GM12891 (cell line): ENCODE measurements around the gene HACD1.

Experiments
- PAX5 ChIP-seq: IDR thresholded peaks from 2 replicates; pipeline ENCODE4 v1.6.1; 2011; ENCODE audit warnings: low read length, moderate library complexity, mild to moderate bottlenecking; ENCODE audit not compliant: insufficient read depth, severe bottlenecking
- POLR2A ChIP-seq: IDR thresholded peaks from 2 replicates; pipeline ENCODE4 v1.6.1; 2011; ENCODE audit warnings: low read depth, low read length, control low read depth
- POLR2AphosphoS5 ChIP-seq: IDR thresholded peaks from 2 replicates; pipeline ENCODE4 v1.6.1; 2011; ENCODE audit warnings: low read depth, low read length, control low read depth
- POU2F2 ChIP-seq: IDR thresholded peaks from 2 replicates; pipeline ENCODE4 v1.6.1; 2011; ENCODE audit warnings: low read depth, mild to moderate bottlenecking, control low read depth, low read length, moderate library complexity
- SPI1 ChIP-seq: IDR thresholded peaks from 2 replicates; pipeline ENCODE4 v1.6.1; 2011; ENCODE audit warnings: low read depth, low read length, control low read depth
- TAF1 ChIP-seq: IDR thresholded peaks from 2 replicates; pipeline ENCODE4 v1.6.1; 2011; ENCODE audit warnings: low read depth, low read length, control low read depth

DNA sequence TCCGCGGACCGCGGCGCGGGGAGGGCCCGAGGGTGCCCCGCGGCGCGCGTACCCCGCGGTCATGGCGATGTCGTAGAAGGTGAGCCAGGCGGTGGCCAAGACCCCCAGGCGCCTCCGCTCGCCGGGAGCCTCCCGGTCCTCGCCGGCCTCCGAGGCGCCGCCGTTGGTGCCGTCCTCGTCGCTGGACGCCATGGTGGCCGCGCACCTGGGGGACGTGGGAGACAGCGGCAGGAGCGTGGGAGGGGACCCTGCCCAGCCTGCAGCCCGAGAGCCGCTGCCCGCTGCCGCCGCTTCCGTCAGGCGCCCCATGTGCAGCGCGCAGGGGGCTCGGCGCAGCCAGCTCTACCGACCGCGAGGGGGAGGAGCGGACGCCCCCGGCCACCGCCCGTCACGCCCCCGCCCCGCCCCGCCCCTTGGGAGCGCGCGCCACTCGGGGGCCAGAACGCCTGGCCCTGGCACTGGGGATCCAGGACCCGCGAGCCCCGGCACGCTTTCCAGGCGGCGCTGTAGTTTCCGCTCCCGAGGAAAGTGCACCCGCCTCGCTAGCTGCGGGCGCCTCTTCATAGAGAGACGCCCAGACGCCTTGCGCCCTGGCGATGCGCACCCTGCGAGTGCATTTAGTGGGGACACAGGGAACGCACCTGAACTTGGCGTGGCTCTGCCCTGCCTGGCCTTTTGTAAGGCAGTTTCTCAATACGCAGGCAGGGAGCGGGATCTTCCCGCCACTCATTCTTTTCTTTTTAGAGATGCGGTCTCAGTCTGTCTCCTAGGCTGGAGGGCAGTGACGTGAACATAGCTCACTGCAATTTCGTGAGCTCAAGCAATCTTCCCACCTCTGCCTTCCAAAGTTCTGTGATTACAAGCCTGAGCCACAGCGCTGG is at the start of gene HACD1:
- TF ChIP-seq POLR2A (no peak), POLR2AphosphoS5 (no peak), PAX5 (no peak), TAF1 (no peak), SPI1 (no peak), POU2F2 (no peak)
